HepG2 (cell line): Measurements from ENCODE around the gene ZNF765. TPM values are rescaled to one million over a fixed set of nuclear protein-coding genes. Genes with fewer than 3 reads are reported as not detected.

Source experiments
- AHR ChIP-seq: IDR thresholded peaks from 2 replicates; pipeline ENCODE4 v1.6.1; 2018; ENCODE audit warnings: missing genetic modification reagents, missing compliant biosample characterization
- CREM ChIP-seq, 2 experiments: sonication (generic) in 1 of 2; formaldehyde crosslinking in 1 of 2; IDR thresholded peaks; 2 replicates each; pipeline versions ENCODE4 v1.4.0 to v1.6.1; 2016 to 2020; ENCODE audit warnings: antibody characterized with exemption in 1 of 2, mild to moderate bottlenecking in 1 of 2, missing genetic modification reagents in 1 of 2
- ELF4 ChIP-seq: sonication (generic); formaldehyde crosslinking; IDR thresholded peaks from 2 replicates; pipeline ENCODE4 v1.5.0; 2020; ENCODE audit warnings: missing genetic modification reagents, mild to moderate bottlenecking, moderate library complexity, borderline replicate concordance
- GABPB1 ChIP-seq: IDR thresholded peaks from 2 replicates; pipeline ENCODE4 v1.6.1; 2016; ENCODE audit warnings: mild to moderate bottlenecking, missing genetic modification reagents, moderate library complexity, missing compliant biosample characterization
- KIAA2018 ChIP-seq: sonication (generic); formaldehyde crosslinking; IDR thresholded peaks from 2 replicates; pipeline ENCODE4 v1.5.0; 2020; ENCODE audit warnings: mild to moderate bottlenecking, missing genetic modification reagents, borderline replicate concordance
- MAZ ChIP-seq, 2 experiments: sonication (generic) in 1 of 2; formaldehyde crosslinking in 1 of 2; IDR thresholded peaks; 2 replicates each; pipeline versions ENCODE4 v1.5.0 to v1.6.1; 2012 to 2020; ENCODE audit warnings: low read depth in 2 of 2, mild to moderate bottlenecking in 2 of 2, borderline replicate concordance in 1 of 2, improper control_type of control experiment in 1 of 2, low read length in 1 of 2, missing genetic modification reagents in 1 of 2, moderate library complexity in 1 of 2
- NR2F6 ChIP-seq, 2 experiments: IDR thresholded peaks; 2 replicates each; pipeline ENCODE4 v1.6.1; 2016; ENCODE audit warnings: antibody characterized with exemption in 1 of 2, mild to moderate bottlenecking in 1 of 2
- SOX5 ChIP-seq: IDR thresholded peaks from 2 replicates; pipeline ENCODE4 v1.6.1; 2016; ENCODE audit warnings: borderline replicate concordance
- XBP1 ChIP-seq: sonication (generic); formaldehyde crosslinking; IDR thresholded peaks from 2 replicates; pipeline ENCODE4 v1.5.0; 2020; ENCODE audit warnings: missing genetic modification reagents
- ZNF331 ChIP-seq: sonication (generic); formaldehyde crosslinking; IDR thresholded peaks from 2 replicates; pipeline ENCODE4 v1.4.0; 2020; ENCODE audit warnings: missing genetic modification reagents
- ZSCAN21 ChIP-seq: sonication (generic); formaldehyde crosslinking; IDR thresholded peaks from 2 replicates; pipeline ENCODE4 v1.8.0; 2022; ENCODE audit warnings: mild to moderate bottlenecking, missing genetic modification reagents, moderate library complexity, borderline replicate concordance
- polyA plus RNA-seq, 8 experiments: library from polyadenylated mRNA; depleted of rRNA in 3 of 8; stranded (reverse) in 7 of 8; unstranded in 1 of 8; fragments of >200 nt; fragmentation: Illumina TruSeq in 4 of 8; extraction: Trizol in 4 of 8; gene quantifications; 2 replicates each; pipeline versions ENCODE4 v1.2.1 to v1.2.3, GENCODE V29; 2011 to 2016; ENCODE audit warnings: low read depth in 4 of 8, missing spikeins in 1 of 8, mixed read lengths in 1 of 8; ENCODE audit not compliant: insufficient read depth in 1 of 8
- total RNA-seq, 5 experiments: library from RNA; depleted of rRNA; stranded (reverse); fragments of >200 nt; fragmentation: Illumina TruSeq; extraction: Trizol; gene quantifications; 2 replicates each; pipeline ENCODE4 v1.2.3, GENCODE V29; 2016; ENCODE audit warnings: low read depth in 1 of 5
- TF ChIP-seq, protein P1 (sequence below): sonication (generic); formaldehyde crosslinking; IDR thresholded peaks from 2 replicates; pipeline ENCODE4 v1.4.0; 2020; ENCODE audit warnings: missing genetic modification reagents
- TF ChIP-seq, protein P2 (sequence below), 2 experiments: sonication (generic) in 1 of 2; formaldehyde crosslinking in 1 of 2; IDR thresholded peaks; 2 replicates each; pipeline versions ENCODE4 v1.4.0 to v1.6.1; 2018 to 2020; ENCODE audit warnings: missing genetic modification reagents in 2 of 2, borderline replicate concordance in 1 of 2, low read depth in 1 of 2, mild to moderate bottlenecking in 1 of 2, missing biosample characterization in 1 of 2

Gene ZNF765
- total and polyA plus RNA-seq, 2 of the 13 experiments (the other 11 are each of a cell fraction or from before 2014, with no cell fraction given), result 5.0 to 14.5 TPM

GRCh38 chr19:53467485-53468262, 72.7 kb downstream of the ZNF765 start, which contains the start of gene ZNF813 (continued):
- TF ChIP-seq KIAA2018 (no peak), ZSCAN21 (CRISPR knock-in tag) (0 out of 2 replicates have a peak, but pooled peaks have one; percentile 32), CREM (IDR thresholded peaks at IDR 0.05) (peak; percentile 40), CREM (CRISPR knock-in tag; IDR thresholded peaks at IDR 0.05) (no peak), NR2F6 (IDR thresholded peaks at IDR 0.05) (no peak), NR2F6 (CRISPR knock-in tag; IDR thresholded peaks at IDR 0.05) (no peak), GABPB1 (CRISPR knock-in tag) (peak; percentile 72), AHR (CRISPR knock-in tag) (no peak), SOX5 (CRISPR knock-in tag) (peak; percentile 46; the same call in 1 of the 2 replicates), ELF4 (CRISPR knock-in tag) (peak; percentile 56), XBP1 (no peak), ZNF331 (CRISPR knock-in tag) (peak; percentile 43; the same call in 1 of the 2 replicates), MAZ (IDR thresholded peaks at IDR 0.05; ENCODE audit: borderline replicate concordance, low read depth, low read length) (no peak), MAZ (CRISPR knock-in tag; IDR thresholded peaks at IDR 0.05; ENCODE audit: low read depth) (peak; percentile 52; the same call in 1 of the 2 replicates)
- TF ChIP-seq, protein P1, sequence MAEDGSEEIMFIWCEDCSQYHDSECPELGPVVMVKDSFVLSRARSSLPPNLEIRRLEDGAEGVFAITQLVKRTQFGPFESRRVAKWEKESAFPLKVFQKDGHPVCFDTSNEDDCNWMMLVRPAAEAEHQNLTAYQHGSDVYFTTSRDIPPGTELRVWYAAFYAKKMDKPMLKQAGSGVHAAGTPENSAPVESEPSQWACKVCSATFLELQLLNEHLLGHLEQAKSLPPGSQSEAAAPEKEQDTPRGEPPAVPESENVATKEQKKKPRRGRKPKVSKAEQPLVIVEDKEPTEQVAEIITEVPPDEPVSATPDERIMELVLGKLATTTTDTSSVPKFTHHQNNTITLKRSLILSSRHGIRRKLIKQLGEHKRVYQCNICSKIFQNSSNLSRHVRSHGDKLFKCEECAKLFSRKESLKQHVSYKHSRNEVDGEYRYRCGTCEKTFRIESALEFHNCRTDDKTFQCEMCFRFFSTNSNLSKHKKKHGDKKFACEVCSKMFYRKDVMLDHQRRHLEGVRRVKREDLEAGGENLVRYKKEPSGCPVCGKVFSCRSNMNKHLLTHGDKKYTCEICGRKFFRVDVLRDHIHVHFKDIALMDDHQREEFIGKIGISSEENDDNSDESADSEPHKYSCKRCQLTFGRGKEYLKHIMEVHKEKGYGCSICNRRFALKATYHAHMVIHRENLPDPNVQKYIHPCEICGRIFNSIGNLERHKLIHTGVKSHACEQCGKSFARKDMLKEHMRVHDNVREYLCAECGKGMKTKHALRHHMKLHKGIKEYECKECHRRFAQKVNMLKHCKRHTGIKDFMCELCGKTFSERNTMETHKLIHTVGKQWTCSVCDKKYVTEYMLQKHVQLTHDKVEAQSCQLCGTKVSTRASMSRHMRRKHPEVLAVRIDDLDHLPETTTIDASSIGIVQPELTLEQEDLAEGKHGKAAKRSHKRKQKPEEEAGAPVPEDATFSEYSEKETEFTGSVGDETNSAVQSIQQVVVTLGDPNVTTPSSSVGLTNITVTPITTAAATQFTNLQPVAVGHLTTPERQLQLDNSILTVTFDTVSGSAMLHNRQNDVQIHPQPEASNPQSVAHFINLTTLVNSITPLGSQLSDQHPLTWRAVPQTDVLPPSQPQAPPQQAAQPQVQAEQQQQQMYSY (CRISPR knock-in tag), result peak; percentile 97
- TF ChIP-seq, protein P2, sequence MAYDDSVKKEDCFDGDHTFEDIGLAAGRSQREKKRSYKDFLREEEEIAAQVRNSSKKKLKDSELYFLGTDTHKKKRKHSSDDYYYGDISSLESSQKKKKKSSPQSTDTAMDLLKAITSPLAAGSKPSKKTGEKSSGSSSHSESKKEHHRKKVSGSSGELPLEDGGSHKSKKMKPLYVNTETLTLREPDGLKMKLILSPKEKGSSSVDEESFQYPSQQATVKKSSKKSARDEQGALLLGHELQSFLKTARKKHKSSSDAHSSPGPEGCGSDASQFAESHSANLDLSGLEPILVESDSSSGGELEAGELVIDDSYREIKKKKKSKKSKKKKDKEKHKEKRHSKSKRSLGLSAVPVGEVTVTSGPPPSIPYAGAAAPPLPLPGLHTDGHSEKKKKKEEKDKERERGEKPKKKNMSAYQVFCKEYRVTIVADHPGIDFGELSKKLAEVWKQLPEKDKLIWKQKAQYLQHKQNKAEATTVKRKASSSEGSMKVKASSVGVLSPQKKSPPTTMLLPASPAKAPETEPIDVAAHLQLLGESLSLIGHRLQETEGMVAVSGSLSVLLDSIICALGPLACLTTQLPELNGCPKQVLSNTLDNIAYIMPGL (CRISPR knock-in tag; IDR thresholded peaks at IDR 0.05; ENCODE audit: borderline replicate concordance in 1 of 2, low read depth in 1 of 2), result peak; percentile 41 to 66; a peak in 2 of 4 replicates
